ENCODE measurements around the gene LYSET.

DNA sequence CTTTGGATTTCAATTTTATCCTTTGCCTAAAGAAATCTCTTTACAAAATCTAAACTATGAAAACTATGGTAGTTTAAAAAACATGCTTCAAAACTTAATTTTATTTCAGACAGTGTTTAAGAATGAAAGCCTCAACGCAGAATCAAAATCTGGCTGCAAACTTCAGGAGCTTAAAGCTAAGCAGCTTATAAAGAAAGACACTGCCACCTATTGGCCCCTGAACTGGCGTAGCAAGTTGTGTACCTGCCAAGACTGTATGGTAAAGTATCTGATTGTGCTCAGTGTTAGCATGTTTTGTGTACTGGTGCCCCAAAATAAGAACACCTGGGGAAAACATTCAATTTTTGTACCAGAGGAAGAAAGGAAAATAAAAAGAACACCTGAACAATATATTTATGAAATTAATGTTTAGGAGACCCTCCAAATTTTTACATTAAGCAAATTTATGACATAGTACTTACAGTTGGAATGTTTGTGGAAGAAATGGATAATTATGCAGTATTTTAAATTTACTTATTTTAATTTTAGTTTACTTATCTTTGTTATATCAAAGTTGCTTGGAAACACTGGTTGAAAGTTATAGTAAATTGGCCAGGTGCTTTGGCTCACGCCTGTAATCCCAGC lies 34.1 kb downstream of the LYSET start:
- TF ChIP-seq, protein P1, sequence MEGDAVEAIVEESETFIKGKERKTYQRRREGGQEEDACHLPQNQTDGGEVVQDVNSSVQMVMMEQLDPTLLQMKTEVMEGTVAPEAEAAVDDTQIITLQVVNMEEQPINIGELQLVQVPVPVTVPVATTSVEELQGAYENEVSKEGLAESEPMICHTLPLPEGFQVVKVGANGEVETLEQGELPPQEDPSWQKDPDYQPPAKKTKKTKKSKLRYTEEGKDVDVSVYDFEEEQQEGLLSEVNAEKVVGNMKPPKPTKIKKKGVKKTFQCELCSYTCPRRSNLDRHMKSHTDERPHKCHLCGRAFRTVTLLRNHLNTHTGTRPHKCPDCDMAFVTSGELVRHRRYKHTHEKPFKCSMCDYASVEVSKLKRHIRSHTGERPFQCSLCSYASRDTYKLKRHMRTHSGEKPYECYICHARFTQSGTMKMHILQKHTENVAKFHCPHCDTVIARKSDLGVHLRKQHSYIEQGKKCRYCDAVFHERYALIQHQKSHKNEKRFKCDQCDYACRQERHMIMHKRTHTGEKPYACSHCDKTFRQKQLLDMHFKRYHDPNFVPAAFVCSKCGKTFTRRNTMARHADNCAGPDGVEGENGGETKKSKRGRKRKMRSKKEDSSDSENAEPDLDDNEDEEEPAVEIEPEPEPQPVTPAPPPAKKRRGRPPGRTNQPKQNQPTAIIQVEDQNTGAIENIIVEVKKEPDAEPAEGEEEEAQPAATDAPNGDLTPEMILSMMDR (IDR thresholded peaks at IDR 0.05), result peak; percentile 74
- no peak for TF ChIP-seq SIN3A (IDR thresholded peaks at IDR 0.05; ENCODE audit: borderline replicate concordance, low read depth, low read length)
- TF ChIP-seq, protein P2, sequence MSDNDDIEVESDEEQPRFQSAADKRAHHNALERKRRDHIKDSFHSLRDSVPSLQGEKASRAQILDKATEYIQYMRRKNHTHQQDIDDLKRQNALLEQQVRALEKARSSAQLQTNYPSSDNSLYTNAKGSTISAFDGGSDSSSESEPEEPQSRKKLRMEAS (IDR thresholded peaks at IDR 0.05; ENCODE audit: low read depth), result no peak
- TF ChIP-seq GATA2 (CRISPR knock-in tag; IDR thresholded peaks at IDR 0.05), result no peak
